K562 treated with DMSO at 1 percent for 4 hours (cell line): ENCODE data around the gene C1orf115. TPM values are rescaled to one million over a fixed set of nuclear protein-coding genes. Genes with fewer than 3 reads are reported as not detected.

ENCODE experiments used
- total RNA-seq: library from RNA; unstranded; fragments of 300-600 nt; gene quantifications from 2 replicates; pipeline ENCODE4 v1.2.3, GENCODE V29; 2022; ENCODE audit not compliant: insufficient read depth

C1orf115 gene, protein sequence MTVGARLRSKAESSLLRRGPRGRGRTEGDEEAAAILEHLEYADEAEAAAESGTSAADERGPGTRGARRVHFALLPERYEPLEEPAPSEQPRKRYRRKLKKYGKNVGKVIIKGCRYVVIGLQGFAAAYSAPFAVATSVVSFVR
- not detected in 2 replicates for total RNA-seq

DNA sequence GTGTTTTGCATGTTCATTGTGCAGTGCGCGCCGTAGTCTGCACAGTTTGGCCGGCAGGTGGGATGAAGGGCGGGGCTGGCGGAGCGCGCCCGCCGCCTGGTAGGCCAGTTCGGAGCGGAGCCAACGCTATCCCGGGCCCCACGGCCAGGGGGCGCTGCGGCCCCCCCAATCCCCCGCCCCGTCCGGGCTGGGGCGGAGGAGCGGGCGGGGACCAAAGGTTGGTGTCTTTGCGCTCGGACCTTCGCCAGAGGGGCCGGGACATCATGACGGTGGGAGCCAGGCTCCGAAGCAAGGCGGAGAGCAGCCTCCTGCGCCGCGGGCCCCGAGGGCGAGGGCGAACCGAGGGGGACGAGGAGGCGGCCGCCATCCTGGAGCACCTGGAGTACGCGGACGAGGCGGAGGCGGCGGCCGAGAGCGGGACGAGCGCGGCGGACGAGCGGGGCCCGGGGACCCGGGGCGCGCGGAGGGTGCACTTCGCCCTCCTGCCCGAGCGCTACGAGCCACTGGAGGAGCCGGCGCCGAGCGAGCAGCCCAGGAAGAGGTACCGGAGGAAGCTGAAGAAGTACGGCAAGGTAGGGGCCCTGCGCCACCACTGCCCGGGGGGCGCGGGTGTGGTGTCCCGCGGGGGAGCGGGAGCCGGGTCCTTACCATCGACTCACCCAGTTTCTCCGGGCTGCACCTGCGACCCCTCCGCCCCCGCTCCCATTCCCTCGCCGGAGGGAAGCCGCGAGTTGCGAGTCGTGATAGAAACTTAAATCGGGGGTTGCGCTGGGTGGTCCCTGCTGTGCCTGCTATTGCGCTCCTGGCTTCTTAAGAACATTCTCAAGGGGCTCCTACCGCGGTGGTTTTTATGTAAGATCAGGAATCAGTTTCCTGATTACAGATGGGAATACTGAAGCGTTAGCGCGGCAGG is at the start of gene C1orf115:
Gene C1orf115 (plus strand): TSS at position 224 of the 913 bp plus-strand sequence. CDS start 40 bp downstream, at position 264.

GRCh38 chr1:220748089-220748934 is 58.1 kb downstream of the C1orf115 start, which contains the start of gene MTARC2:
Gene MTARC2 (plus strand): TSS chr1:220748322. CDS start chr1:220748532, 210 bp downstream.

Other genes starting within 250 kb of the C1orf115 start
- not detected in 2 replicates for gene MARK1, start 162.2 kb upstream of the C1orf115 start, total RNA-seq
- gene MTARC2, start 58.0 kb downstream of the C1orf115 start, total RNA-seq: not detected in 2 replicates
- gene MTARC1, start 96.5 kb downstream of the C1orf115 start, total RNA-seq: not detected in 2 replicates
- 5.5 TPM in 1 of 2 replicates, not detected in the other for gene HLX, start 189.1 kb downstream of the C1orf115 start, total RNA-seq